Measurements from ENCODE around the gene BRD1. TPM values are rescaled to one million over a fixed set of nuclear protein-coding genes. Genes with fewer than 3 reads are reported as not detected.
A peak's percentile ranks its signal among the peaks of the same experiment; 100 is the strongest.

The BRD1 gene
- polyA plus RNA-seq, 3 donors = 0.61 to 13.8 (median 0.86) TPM

DNA sequence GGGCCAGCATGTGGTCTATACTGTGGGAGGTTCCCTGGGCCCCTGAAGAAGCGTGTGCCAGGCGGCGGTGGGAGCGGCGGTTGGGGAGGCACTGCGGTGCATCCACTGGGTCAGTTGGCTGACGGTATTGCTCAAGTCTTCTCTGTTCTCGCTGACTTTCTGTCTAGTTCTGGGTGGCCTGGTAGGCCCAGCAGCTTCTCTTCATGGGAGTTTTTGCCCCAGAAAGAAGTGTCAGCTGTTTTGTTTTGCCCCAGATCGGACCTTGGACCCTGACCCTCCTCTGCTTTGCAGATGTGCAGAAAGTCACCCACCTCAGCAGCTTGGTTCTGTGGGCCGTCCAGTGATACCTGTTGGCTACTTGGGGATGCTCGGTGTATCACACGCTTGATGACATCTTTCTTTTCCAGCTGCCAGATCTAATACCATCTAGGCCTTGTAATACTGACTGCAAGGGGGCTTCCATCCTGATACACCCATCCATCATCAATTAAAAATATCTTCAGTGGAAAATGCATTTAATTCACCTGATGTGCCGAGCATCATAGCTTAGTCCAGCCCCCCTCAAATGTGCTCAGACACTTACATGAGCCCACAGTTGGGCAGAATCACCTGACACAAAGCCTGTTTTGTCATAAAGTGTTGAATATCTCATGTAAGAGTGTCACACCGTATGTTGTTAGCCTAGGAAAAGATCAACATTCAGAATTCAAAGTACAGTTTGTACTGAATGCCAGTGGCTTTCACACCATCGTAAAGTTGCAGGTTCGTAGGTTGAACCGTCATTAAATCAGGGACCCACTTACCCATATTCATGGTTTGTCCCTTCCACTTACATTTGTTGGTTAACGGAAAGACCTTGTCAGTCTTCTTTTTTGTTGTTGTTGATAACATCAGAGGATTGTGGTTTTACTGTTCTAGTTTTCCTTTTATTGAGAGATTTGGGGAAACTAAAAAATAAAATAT, 39.9 kb upstream of the BRD1 start:
- WGBS (ENCODE audit: insufficient coverage) = 97% methylated on average over 12 of the region's 18 CpGs
- H3K27ac Mint-ChIP-seq = no peak overlapping the region
- Histone ChIP-seq H3K4me3 (replicated peaks in 1 of 3; ENCODE audit: low read depth in 2 of 3, low read length in 3 of 3) (no peak overlapping the region), H3K4me2 (replicated peaks; ENCODE audit: extremely low read depth, low read length, poor library complexity, severe bottlenecking) (no peak overlapping the region), H3K79me2 (ENCODE audit: insufficient read depth, low read length) (peaks cover 99% of the 10 kb centered on the region), H3K27me3 (ENCODE audit: control insufficient read depth in 2 of 2, insufficient read depth in 2 of 2, low read length in 2 of 2) (no peaks in the 10 kb centered on the region), H3K9me3 (replicated peaks in 1 of 2; ENCODE audit: control insufficient read depth in 1 of 2, insufficient read depth in 1 of 2, low read length in 2 of 2) (peaks cover 44 to 48% of the 10 kb centered on the region in 2 donors), H3K4me1 (ENCODE audit: control insufficient read depth in 1 of 2, insufficient read depth in 2 of 2, low read length in 2 of 2) (peaks cover 5 to 6% of the 10 kb centered on the region in 2 donors), H3K9ac (ENCODE audit: insufficient read depth, low read length, poor library complexity, severe bottlenecking) (no peak overlapping the region), H4K20me1 (ENCODE audit: insufficient read depth, low read length) (peaks cover 69% of the 10 kb centered on the region), H3K36me3 (replicated peaks in 1 of 2; ENCODE audit: control insufficient read depth in 1 of 2, insufficient read depth in 2 of 2, low read length in 2 of 2) (peaks cover 0 to 28% of the 10 kb centered on the region in 2 donors), H2AFZ (ENCODE audit: insufficient read depth, low read depth, low read length, poor library complexity, severe bottlenecking) (no peak overlapping the region), H3K27ac (ENCODE audit: low read depth in 1 of 2, low read length in 2 of 2) (no peak overlapping the region)
- intact Hi-C loops (cut with micrococcal nuclease) = no loop called here
- no peak for DNase-seq
- no peaks in the 10 kb centered on the region for H3K27me3 Mint-ChIP-seq (ENCODE audit: low read depth in 3 of 3)
- TF ChIP-seq, protein P1, sequence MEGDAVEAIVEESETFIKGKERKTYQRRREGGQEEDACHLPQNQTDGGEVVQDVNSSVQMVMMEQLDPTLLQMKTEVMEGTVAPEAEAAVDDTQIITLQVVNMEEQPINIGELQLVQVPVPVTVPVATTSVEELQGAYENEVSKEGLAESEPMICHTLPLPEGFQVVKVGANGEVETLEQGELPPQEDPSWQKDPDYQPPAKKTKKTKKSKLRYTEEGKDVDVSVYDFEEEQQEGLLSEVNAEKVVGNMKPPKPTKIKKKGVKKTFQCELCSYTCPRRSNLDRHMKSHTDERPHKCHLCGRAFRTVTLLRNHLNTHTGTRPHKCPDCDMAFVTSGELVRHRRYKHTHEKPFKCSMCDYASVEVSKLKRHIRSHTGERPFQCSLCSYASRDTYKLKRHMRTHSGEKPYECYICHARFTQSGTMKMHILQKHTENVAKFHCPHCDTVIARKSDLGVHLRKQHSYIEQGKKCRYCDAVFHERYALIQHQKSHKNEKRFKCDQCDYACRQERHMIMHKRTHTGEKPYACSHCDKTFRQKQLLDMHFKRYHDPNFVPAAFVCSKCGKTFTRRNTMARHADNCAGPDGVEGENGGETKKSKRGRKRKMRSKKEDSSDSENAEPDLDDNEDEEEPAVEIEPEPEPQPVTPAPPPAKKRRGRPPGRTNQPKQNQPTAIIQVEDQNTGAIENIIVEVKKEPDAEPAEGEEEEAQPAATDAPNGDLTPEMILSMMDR (IDR thresholded peaks at IDR 0.05) = no peak
- peaks cover 39 to 55% of the 10 kb centered on the region in 2 donors for H3K36me3 Mint-ChIP-seq
- H3K4me3 Mint-ChIP-seq = no peak overlapping the region
- peaks cover 26 to 56% (median 38%) of the 10 kb centered on the region in 7 donors for H3K9me3 Mint-ChIP-seq
- H3K4me1 Mint-ChIP-seq = peaks cover 10% of the 10 kb centered on the region

- 100% methylated on average over 3 of the region's 8 CpGs for WGBS (ENCODE audit: insufficient coverage)
- H3K4me1 Mint-ChIP-seq = peaks cover 19% of the 10 kb centered on the region
- intact Hi-C loops (cut with micrococcal nuclease) = no loop called here
Observed at GRCh38 chr22:49866646-49867045, 39.0 kb upstream of the BRD1 start.

More at GRCh38 chr22:49866646-49867045, 39.0 kb upstream of the BRD1 start:
- Histone ChIP-seq H3K4me1 (ENCODE audit: control insufficient read depth in 1 of 2, insufficient read depth in 2 of 2, low read length in 2 of 2) (peaks cover 10 to 15% of the 10 kb centered on the region in 2 donors), H2AFZ (ENCODE audit: insufficient read depth, low read depth, low read length, poor library complexity, severe bottlenecking) (no peak overlapping the region), H3K4me3 (replicated peaks in 1 of 3; ENCODE audit: low read depth in 2 of 3, low read length in 3 of 3) (no peak overlapping the region), H3K27ac (ENCODE audit: low read depth in 1 of 2, low read length in 2 of 2) (no peak overlapping the region), H3K4me2 (replicated peaks; ENCODE audit: extremely low read depth, low read length, poor library complexity, severe bottlenecking) (no peak overlapping the region), H3K9me3 (replicated peaks in 1 of 2; ENCODE audit: control insufficient read depth in 1 of 2, insufficient read depth in 1 of 2, low read length in 2 of 2) (peaks cover 44 to 48% of the 10 kb centered on the region in 2 donors), H3K27me3 (ENCODE audit: control insufficient read depth in 2 of 2, insufficient read depth in 2 of 2, low read length in 2 of 2) (no peaks in the 10 kb centered on the region), H3K9ac (ENCODE audit: insufficient read depth, low read length, poor library complexity, severe bottlenecking) (no peak overlapping the region), H4K20me1 (ENCODE audit: insufficient read depth, low read length) (peaks cover 72% of the 10 kb centered on the region), H3K79me2 (ENCODE audit: insufficient read depth, low read length) (peaks cover 100% of the 10 kb centered on the region), H3K36me3 (replicated peaks in 1 of 2; ENCODE audit: control insufficient read depth in 1 of 2, insufficient read depth in 2 of 2, low read length in 2 of 2) (peaks cover 0 to 28% of the 10 kb centered on the region in 2 donors)
- TF ChIP-seq, protein P1 (IDR thresholded peaks at IDR 0.05) = no peak
- peak overlapping the region in 1 of 7 donors; percentile 47 for H3K27ac Mint-ChIP-seq
- DNase-seq = no peak
- no peak overlapping the region for H3K4me3 Mint-ChIP-seq
- H3K36me3 Mint-ChIP-seq = peaks cover 39 to 52% of the 10 kb centered on the region in 2 donors
- peaks cover 26 to 56% (median 38%) of the 10 kb centered on the region in 7 donors for H3K9me3 Mint-ChIP-seq
- no peaks in the 10 kb centered on the region for H3K27me3 Mint-ChIP-seq (ENCODE audit: low read depth in 3 of 3)

All from CD14-positive monocyte (primary cell).